ENCODE data around the gene TMPRSS13. TPM values are rescaled to one million over a fixed set of nuclear protein-coding genes. Genes with fewer than 3 reads are reported as not detected.
"Not testable (repeated sequence)": the region's sequence is repeated elsewhere in the genome, so short reads cannot be mapped to it uniquely, and the experiment has no call there.

Gene TMPRSS13
- polyA plus RNA-seq, 1 experiment, result not detected

DNA sequence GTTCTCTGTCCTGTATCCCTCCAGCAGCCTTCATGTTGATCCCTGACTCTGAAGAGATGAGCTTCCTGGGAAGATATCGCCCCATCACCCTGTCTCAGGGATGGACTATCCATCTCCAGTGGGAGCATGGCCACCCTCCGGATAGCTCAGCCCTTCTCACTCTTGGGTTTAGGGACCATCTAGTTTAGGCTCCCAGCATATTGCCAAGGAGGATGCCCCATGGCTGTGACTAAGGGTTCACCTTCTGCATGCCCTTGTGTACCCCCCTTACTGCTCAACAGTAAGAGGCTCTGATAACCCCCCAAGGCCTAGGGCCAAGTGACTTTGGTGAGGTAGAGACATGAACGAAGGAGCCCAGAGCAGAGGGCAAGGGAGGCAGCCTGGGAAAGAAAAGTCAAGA is 1.3 kb downstream of the TMPRSS13 start:
- ChIA-PET CTCF (interaction anchor here (1.3 kb wide), 1 partner anchor 18 kb away, joined by 3 read pairs; no protein-coding TSS in a partner anchor), POLR2A (no interaction called here)
- Histone ChIP-seq H3K36me3 (ENCODE audit: control insufficient read depth, insufficient read depth, low read length) (no peaks in the 10 kb centered on the region), H3K4me3 (ENCODE audit: low read depth, low read length) (no peak overlapping the region), H3K27me3 (ENCODE audit: control insufficient read depth, insufficient read depth, low read length) (peaks cover 8% of the 10 kb centered on the region)
- DNase-seq (ENCODE audit: low read depth), result no peak
- TF ChIP-seq CTCF (IDR thresholded peaks at IDR 0.05; ENCODE audit: insufficient read depth, low read depth, low read length), result no peak

DNA sequence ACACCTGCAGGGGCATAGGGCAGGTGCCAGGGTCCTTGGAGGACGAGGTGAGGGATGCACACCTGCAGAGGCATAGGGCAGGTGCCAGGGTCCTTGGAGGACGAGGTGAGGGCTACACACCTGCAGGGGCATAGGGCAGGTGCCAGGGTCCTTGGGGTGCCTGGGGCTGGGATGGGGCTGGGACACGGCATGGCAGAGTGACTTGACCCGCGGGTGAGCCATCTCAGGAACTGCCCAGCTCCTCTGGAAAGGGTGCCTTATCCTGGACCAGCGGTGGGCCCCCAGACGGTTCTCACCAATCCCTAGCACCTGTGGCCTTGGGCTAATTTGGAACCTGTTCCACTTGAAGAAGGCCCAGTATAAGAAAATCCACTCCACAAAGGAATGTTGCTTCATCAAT is 3.0 kb downstream of the TMPRSS13 start:
- DNase-seq (ENCODE audit: low read depth); H3K27me3 ChIP-seq (ENCODE audit: control insufficient read depth, insufficient read depth, low read length); POLR2A ChIA-PET; H3K36me3 ChIP-seq (ENCODE audit: control insufficient read depth, insufficient read depth, low read length); H3K4me3 ChIP-seq (ENCODE audit: low read depth, low read length): not testable (repeated sequence)
- CTCF ChIA-PET, result interaction anchor here (1.4 kb wide), 1 partner anchor 10 kb away, joined by 3 read pairs; no protein-coding TSS in a partner anchor

DNA sequence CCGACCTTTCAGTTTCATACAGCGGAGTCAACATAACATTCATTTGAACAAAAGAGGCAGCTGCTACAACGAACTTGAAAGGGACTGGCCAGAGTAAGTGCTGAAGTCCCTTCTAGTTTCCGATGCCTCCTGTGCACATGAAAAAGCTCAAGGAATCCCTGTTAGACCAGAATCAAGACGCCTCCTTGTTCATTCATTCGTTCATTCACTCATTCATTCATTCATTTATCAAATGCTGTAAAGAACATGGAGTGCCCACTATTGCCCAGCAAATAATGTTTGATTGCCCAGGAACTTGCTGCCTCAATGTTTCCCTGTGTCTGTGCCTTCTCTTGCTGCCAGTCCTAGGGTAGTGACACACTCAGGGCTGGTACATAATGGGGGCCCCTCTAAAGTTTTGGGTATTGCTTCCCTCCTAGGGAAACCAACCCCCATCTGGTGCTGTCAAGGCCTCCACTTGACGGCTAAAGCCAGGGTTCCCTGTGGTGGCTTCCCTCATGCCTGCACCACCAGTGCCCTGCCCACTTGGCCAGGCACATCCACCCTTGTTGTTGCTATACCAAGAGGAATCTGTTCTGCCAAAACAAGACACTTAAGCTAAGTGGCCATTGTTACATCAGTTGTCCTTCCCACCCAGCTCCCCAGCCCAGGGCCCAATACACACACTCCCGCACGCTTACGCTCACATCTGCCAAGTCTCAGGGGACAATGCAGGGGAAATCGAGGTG is 3.8 kb downstream of the TMPRSS13 start:
- ChIA-PET CTCF (interaction anchor here (1.4 kb wide), 1 partner anchor 9 kb away, joined by 3 read pairs; no protein-coding TSS in a partner anchor), POLR2A (no interaction called here)
- peaks cover 8% of the 10 kb centered on the region for H3K27me3 ChIP-seq (ENCODE audit: control insufficient read depth, insufficient read depth, low read length)
- no peak overlapping the region for H3K4me3 ChIP-seq (ENCODE audit: low read depth, low read length)
- no peak for TF ChIP-seq CTCF (IDR thresholded peaks at IDR 0.05; ENCODE audit: insufficient read depth, low read depth, low read length)
- no peaks in the 10 kb centered on the region for H3K36me3 ChIP-seq (ENCODE audit: control insufficient read depth, insufficient read depth, low read length)
- DNase-seq (ENCODE audit: low read depth), result no peak

GRCh38 chr11:117924631-117925170 is 4.5 kb downstream of the TMPRSS13 start:
- TF ChIP-seq CTCF (IDR thresholded peaks at IDR 0.05; ENCODE audit: insufficient read depth, low read depth, low read length), result no peak
- DNase-seq (ENCODE audit: low read depth), result no peak

GRCh38 chr11:117923773-117924172 is 5.4 kb downstream of the TMPRSS13 start:
- DNase-seq (ENCODE audit: low read depth), result no peak
- peaks cover 3% of the 10 kb centered on the region for H3K27me3 ChIP-seq (ENCODE audit: control insufficient read depth, insufficient read depth, low read length)
- H3K4me3 ChIP-seq (ENCODE audit: low read depth, low read length), result no peak overlapping the region
- no peaks in the 10 kb centered on the region for H3K36me3 ChIP-seq (ENCODE audit: control insufficient read depth, insufficient read depth, low read length)
- TF ChIP-seq CTCF (IDR thresholded peaks at IDR 0.05; ENCODE audit: insufficient read depth, low read depth, low read length), result no peak
- ChIA-PET CTCF (interaction anchor here (0.6 to 1.0 kb wide), 3 partner anchors 12 to 39 kb away, joined by 3 to 4 read pairs (median 4); no protein-coding TSS in a partner anchor), POLR2A (no interaction called here)

More at GRCh38 chr11:117924631-117925170, 4.5 kb downstream of the TMPRSS13 start:
- H3K36me3 ChIP-seq (ENCODE audit: control insufficient read depth, insufficient read depth, low read length), result no peaks in the 10 kb centered on the region
- ChIA-PET CTCF (interaction anchor here (1.4 kb wide), 1 partner anchor 8 kb away, joined by 3 read pairs; no protein-coding TSS in a partner anchor), POLR2A (no interaction called here)
- no peak overlapping the region for H3K4me3 ChIP-seq (ENCODE audit: low read depth, low read length)
- H3K27me3 ChIP-seq (ENCODE audit: control insufficient read depth, insufficient read depth, low read length), result peaks cover 8% of the 10 kb centered on the region

Measured in BJ (cell line).